Stimulated activated CD8-positive, alpha-beta memory T cell treated with anti-CD3 and anti-CD28 coated beads, Interleukin-7, amount 100 ng/mL, for 1 hour (primary cell): ENCODE measurements around the gene ELMOD1.
"Not testable (repeated sequence)": the region's sequence is repeated elsewhere in the genome, so short reads cannot be mapped to it uniquely, and the experiment has no call there.

Experiments used
- DNase-seq, 2 donors: peaks; one replicate each; pipeline ENCODE4 v3.0.0-alpha.2; 2020; ENCODE audit warnings: low read depth in 2 of 2

Gene ELMOD1

GRCh38 chr11:107590460-107591377 lies at the start of gene ELMOD1:
Gene ELMOD1, plus strand, starts transcription at chr11:107591147. Its CDS starts 27,043 bp downstream, at chr11:107618190.
- DNase-seq: no peak

- no peak for DNase-seq
Measured at GRCh38 chr11:107545101-107545514, 45.8 kb upstream of the ELMOD1 start.

GRCh38 chr11:107547961-107548360 lies 43.0 kb upstream of the ELMOD1 start:
- DNase-seq: no peak

- no peak for DNase-seq
Measured at GRCh38 chr11:107549253-107549953, 41.5 kb upstream of the ELMOD1 start.

- DNase-seq: no peak
Measured at GRCh38 chr11:107549954-107550285, 41.0 kb upstream of the ELMOD1 start.

- no peak for DNase-seq
Measured at GRCh38 chr11:107550304-107550703, 40.6 kb upstream of the ELMOD1 start.

- DNase-seq: no peak
Measured at GRCh38 chr11:107561688-107562087, 29.3 kb upstream of the ELMOD1 start.

- no peak for DNase-seq
Measured at GRCh38 chr11:107562647-107563208, 28.2 kb upstream of the ELMOD1 start.

- no peak for DNase-seq
Measured at GRCh38 chr11:107563702-107564101, 27.2 kb upstream of the ELMOD1 start.

GRCh38 chr11:107564877-107565218 lies 26.1 kb upstream of the ELMOD1 start:
- DNase-seq: no peak

GRCh38 chr11:107565219-107565937 lies 25.6 kb upstream of the ELMOD1 start, which contains the start of gene ALKBH8:
Gene ALKBH8, minus strand, starts transcription at chr11:107565735. Its CDS starts 4,842 bp downstream, at chr11:107560893.
- DNase-seq: peak; percentile 50 to 58

GRCh38 chr11:107565955-107566501 lies 24.9 kb upstream of the ELMOD1 start:
- DNase-seq: not testable (repeated sequence)

GRCh38 chr11:107566569-107566968 lies 24.4 kb upstream of the ELMOD1 start:
- no peak for DNase-seq

GRCh38 chr11:107567739-107568335 lies 23.1 kb upstream of the ELMOD1 start:
- no peak for DNase-seq

- DNase-seq: no peak
Measured at GRCh38 chr11:107570015-107570414, 20.9 kb upstream of the ELMOD1 start.

GRCh38 chr11:107573438-107573837 lies 17.5 kb upstream of the ELMOD1 start:
- no peak for DNase-seq

- DNase-seq: not testable (repeated sequence)
Measured at GRCh38 chr11:107576497-107577345, 14.2 kb upstream of the ELMOD1 start.

GRCh38 chr11:107577346-107577711 lies 13.6 kb upstream of the ELMOD1 start:
- DNase-seq: no peak

GRCh38 chr11:107579169-107579568 lies 11.8 kb upstream of the ELMOD1 start:
- DNase-seq: not testable (repeated sequence)

- no peak for DNase-seq
Measured at GRCh38 chr11:107581147-107581546, 9.8 kb upstream of the ELMOD1 start.
